Sciatic nerve (tissue), 2 donors: Measurements from ENCODE around the gene ZP1. TPM values are rescaled to one million over a fixed set of nuclear protein-coding genes. Genes with fewer than 3 reads are reported as not detected.

ENCODE experiments used
- ATAC-seq: fragments of 200-7000 bp; cut with Tn5 transposase; one replicate; pipeline ENCODE4 v1.9.1; 2020; ENCODE audit warnings: mild to moderate bottlenecking, moderate library complexity
- DNase-seq: peaks from one replicate; pipeline ENCODE4 v3.0.0-alpha.2; 2020; ENCODE audit warnings: low spot score
- intact Hi-C: fragments of 100-400 bp; cut with DNase I; formaldehyde crosslinking; loops from one replicate; pipeline ENCODE4 v1.14.2; 2022
- total RNA-seq: library from RNA; stranded (reverse); fragmentation: NEBNext Ultra II Directional; extraction: Animal tissue kit (Norgen Biotek cat#: 25700); gene quantifications from one replicate; pipeline ENCODE4 v1.2.1, GENCODE V29; 2021
- donor health status: DM: no; HTN: no; CAD: no.
- donor health status: DM: no; HTN: no; CAD: no.

The ZP1 gene
- total RNA-seq, 1 donor from 2014 or later = 0.85 TPM

- no peak for ATAC-seq
- no peak for DNase-seq
- intact Hi-C loops = no loop called here
Observed at GRCh38 chr11:60842668-60843600, 24.4 kb upstream of the ZP1 start.

DNA sequence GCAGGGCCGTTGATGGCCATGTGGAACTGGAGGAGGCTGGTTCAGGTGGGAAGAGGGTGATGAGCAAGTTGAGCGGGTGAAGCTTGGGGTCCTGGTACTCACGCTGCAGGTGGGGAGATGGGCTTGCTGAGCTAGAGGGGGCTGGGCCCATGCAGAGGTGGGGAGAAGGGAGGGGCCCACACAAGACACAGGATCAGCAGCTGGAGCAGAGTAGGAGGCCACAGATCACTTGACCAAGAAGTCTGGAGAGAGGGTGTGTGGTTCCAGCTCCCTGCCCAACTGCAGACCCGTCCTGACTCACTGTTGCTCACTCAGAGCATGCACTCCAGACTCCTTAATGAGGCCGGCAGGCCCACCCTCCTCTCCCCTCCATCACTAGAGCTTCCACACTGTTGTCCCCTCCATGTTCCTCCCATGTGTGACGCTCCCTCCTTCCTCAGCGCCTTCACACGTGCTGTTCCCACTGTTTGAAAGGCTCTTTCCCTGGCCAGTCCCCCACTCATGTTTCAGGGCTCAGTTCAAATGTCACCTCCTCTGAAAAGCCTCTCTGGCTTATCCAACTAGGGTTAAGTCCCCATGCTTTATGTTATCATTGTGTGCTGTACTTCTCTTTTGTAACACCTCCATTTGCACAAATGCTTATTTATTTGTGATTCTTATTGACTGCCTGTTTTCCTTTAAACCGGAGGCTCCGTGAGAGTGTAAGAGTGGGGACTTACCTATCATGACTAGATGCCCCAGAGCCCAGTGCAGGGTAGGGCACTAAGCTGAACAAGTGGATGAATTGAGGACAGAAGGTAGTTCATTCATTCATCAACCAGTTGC, 23.1 kb upstream of the ZP1 start:
- ATAC-seq (no peak), DNase-seq (no peak)
- intact Hi-C loops = no loop called here

DNA sequence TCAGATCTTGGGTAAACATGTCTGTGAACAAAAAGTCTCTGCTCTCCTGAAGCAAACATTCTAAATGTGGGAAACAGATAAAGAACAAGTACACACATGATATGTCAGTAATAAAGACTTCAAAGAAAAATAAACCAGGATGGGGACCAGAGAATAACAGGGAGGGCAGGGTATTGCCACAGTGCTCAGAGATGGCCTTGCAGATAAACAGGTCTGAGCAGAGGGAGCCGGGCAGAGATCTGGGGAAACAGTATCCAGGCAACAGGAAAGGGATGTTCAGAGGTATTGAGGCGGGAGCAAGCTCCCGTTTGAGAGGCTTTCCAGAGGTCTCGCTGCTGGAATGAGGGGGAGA, 22.5 kb upstream of the ZP1 start:
- intact Hi-C loops = no loop called here
- no peak for ATAC-seq
- DNase-seq = no peak

DNA sequence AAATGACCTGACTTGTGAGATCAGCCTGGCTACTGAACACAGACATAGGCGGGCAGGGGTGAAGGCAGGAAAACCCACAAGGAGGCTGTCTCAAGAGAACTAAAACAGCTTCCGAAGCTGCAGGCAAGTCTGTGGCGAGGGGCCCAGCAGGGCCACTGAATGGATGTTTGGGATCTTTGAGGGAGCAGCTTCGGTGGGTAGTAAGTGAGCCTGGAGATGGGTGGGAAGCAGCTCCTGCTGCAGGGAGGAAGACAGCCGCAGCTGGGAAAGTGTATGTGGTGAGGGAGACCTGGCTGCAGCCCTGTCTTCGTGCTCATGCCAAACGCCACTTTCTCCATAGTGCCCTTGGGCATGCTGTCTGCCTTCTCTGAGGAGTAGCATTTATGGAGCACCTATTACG, 22.0 kb upstream of the ZP1 start:
- DNase-seq = no peak
- ATAC-seq = no peak
- intact Hi-C loops = no loop called here

DNA sequence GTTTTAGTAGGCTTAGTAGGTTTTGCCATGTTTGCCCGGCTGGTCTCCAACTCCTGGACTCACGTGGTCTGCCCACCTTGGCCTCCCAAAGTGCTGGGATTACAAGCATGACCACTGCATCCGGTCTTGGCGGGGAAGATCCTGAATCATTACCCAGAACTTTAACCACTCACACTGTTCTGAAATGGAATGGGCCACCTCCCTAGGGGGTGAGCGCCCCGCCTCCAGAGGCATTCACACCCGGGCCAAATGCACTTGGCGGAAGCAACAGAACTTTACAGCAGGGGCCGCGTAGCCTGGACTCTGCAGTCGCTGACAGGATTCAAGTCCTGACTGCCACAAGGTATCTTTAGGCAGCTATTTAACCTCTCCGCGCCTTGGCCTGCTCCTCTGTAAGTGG, 20.1 kb upstream of the ZP1 start:
- ATAC-seq (no peak), DNase-seq (no peak)
- intact Hi-C loops = no loop called here

GRCh38 chr11:60847896-60848295, 19.4 kb upstream of the ZP1 start:
- intact Hi-C loops = no loop called here
- DNase-seq (no peak), ATAC-seq (no peak)

GRCh38 chr11:60848714-60849151, 18.6 kb upstream of the ZP1 start:
- intact Hi-C loops = no loop called here
- no peak for DNase-seq
- ATAC-seq = no peak

DNA sequence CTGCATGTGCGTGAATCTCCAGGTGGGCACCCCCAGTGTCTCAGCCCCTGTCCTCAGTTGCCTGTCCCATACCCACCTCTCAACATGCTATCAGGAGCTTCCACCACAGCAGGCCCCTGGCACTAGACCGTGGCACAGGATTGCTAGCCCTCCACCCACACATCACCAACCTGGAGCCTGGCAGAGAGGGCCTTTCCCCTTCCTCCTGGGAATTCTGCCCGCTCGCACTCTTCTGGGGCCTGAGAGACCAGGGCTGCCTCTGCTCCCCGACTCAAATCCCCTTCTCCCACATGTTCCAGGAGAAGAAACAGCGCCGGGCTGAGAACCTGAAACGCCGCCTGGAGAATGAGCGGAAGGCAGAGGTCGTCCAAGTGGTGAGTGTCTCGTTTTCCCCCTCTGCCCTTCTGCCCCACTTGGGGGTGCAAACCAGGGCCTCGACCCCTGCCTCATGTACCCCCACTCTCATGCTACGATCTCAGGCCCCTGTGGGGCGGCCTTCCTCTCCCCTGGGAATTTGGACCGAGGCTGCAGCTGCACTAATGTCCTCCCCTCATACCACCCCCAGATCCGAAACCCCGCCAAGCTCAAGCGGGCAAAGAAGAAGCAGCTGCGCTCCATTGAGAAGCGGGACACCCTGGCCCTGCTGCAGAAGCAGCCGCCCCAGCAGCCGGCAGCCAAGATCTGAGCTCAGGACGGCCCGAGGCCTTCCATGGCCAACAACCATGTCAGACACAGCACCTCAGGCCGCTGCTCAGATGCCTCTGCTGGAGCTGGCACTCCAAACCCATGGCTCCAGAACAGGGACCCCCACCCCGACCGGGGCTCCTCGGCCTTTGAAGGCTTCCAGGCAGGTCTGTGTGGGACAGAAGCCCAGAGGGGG, 17.5 kb upstream of the ZP1 start:
- DNase-seq = no peak
- ATAC-seq = no peak
- intact Hi-C loops = no loop called here

- DNase-seq (no peak), ATAC-seq (no peak)
- intact Hi-C loops = no loop called here
Observed at GRCh38 chr11:60851327-60852104, 15.8 kb upstream of the ZP1 start.

- no peak for DNase-seq
- intact Hi-C loops = no loop called here
- ATAC-seq = no peak
Observed at GRCh38 chr11:60852117-60852981, 15.0 kb upstream of the ZP1 start.

DNA sequence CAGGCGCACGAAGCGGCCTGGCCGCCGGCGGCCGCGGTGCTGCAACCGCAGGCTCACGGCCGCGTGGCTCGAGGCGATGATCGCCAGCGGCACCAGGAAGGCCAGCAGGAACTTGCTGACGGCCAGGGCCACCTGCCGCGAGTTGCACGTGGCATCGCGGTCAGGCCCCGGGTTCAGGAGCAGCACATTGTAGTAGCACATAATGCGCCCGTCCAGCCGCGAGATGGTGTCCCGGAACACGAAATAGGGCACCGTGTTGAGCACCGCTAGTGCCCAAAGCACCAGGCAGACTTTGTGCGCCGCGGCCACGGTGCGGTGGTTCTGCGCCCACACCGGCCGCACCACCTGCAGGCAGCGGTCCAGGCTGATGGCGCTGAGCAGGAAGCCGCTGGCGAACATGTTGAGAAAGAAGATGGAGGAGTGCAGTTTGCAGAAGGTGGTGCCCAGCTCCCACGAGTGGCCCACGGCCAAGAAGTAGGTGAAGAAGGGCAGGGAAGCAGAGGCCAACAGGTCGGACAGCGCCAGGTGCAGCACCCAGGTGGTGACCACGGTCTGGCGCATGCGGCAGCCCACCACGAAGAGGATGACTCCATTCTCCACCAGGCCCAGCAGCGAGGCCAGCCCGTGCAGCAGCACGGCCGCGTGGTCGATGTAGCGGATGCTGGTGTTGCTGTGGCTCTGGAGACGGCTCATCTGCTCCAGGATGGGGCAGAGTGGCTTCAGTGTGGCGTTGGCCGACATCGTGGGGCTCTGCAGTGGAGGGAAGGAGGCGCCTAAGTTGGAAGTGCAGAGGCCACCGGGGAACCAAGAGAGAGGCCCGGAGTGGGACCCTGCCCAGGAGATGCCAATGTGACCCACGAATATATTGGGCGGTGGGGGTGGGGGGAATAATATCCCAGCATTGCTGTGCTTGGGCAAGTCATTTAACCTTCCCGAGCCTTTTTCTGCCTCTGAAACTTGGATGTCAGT, 14.1 kb upstream of the ZP1 start:
- intact Hi-C loops = no loop called here
- ATAC-seq (no peak), DNase-seq (no peak)

DNA sequence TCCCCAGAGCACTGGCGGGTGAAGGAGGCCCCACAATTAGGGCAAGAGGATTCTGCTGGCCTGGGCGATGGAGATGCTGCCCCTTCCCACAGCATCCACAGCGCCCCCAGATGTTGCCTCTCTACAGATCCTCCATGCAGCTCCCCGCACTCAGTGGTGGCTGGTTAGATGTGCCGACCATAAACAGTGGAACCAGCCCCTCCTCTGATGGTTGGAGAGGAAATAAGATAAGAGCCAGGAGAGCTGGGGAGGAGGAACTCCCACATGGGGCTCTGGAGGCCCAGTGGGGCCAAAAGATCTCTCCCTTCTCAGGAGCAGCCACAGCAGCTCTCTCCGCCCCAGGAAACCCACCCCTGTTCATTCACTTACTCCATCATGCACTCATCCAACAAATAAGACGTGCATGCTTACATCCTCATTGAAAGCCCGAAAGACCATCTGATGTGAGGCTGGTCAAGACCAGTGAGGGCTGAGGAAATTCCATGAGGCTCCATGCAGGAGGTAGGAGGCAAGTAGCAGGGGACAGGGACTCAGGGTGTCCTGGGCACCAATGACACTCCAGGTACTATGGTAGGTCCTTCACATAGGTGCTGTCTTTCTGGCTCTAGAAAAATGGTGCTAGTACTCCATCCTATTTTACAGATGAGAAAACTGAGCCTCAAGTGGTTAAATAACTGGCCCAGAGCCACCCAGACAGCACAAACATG, 13.0 kb upstream of the ZP1 start:
- DNase-seq (no peak), ATAC-seq (no peak)
- intact Hi-C loops = no loop called here

- intact Hi-C loops = no loop called here
- ATAC-seq (no peak), DNase-seq (no peak)
Observed at GRCh38 chr11:60854847-60855725, 12.3 kb upstream of the ZP1 start.

DNA sequence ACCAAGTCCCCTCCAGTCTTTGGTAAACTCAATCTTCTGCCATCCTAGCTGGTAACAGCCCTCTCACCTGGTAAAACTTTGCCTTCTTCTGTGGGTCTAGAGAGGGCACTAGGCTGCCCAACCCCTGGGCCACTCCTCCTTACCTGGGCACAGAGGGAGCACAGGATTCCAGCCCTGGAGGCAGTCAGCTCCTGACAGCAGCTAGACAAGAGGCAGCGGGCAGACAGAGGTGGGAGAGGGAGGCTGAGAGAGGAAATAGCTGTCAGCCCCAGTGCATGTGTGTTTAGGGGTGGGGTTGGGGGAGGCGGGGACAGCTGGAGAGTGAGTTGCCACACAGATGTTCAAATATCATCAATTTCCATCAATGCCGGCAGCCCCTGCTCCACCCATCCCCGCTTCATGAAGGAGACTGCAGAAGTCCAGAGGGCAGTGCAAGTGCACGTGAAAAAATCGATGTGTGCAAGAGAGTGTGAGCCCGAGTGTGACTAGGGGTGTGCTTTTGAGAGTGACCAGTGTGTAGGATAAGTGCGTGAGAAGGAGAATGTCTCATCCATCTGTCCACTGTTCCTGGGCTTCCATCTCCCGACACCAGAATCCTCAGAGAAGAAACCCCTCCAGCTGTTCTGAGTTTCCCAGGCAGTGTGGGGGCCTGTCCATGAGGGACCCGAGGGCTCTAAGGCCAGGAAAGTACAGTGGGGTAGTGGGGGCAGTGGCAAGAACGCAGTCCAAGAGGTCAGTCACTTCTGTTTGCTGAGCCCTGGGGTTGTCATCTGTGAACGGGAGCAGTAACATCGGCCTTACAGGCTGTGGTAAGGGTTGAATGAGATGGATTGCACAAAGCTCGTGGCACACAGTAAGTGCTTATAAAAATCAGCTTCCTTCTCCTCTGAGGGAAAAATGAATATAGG, 11.4 kb upstream of the ZP1 start, which contains the start of gene PTGDR2:
Gene PTGDR2, minus strand, starts transcription at position 225 of the 908 bp plus-strand sequence. CDS start 2,228 bp downstream, outside the sequence.
- no peak for DNase-seq
- intact Hi-C loops = no loop called here
- ATAC-seq = no peak
